Ascending aorta (tissue), 2 donors: ENCODE measurements around the gene NUMBL. TPM values are rescaled to one million over a fixed set of nuclear protein-coding genes. Genes with fewer than 3 reads are reported as not detected.

Experiments
- DNase-seq, 2 donors: peaks; one replicate each; pipeline ENCODE4 v3.0.0-alpha.2; 2019; ENCODE audit warnings: low spot score in 2 of 2
- H3K27ac ChIP-seq, 2 donors: fragments of 200-600 bp; sonication (generic); one replicate each; pipeline ENCODE4 v1.5.1; 2016 to 2017; ENCODE audit warnings: mild to moderate bottlenecking in 1 of 2
- H3K27me3 ChIP-seq: fragments of 200-600 bp; sonication (generic); one replicate; pipeline ENCODE4 v1.5.1; 2017
- H3K36me3 ChIP-seq, 2 donors: fragments of 200-600 bp; sonication (generic); one replicate each; pipeline ENCODE4 v1.5.1; 2016
- H3K4me1 ChIP-seq, 2 donors: fragments of 200-600 bp; sonication (generic); one replicate each; pipeline ENCODE4 v1.5.1; 2016 to 2017; ENCODE audit warnings: mild to moderate bottlenecking in 1 of 2
- H3K4me3 ChIP-seq, 2 donors: fragments of 200-600 bp; sonication (generic); one replicate each; pipeline ENCODE4 v1.5.1; 2016 to 2017; ENCODE audit warnings: mild to moderate bottlenecking in 1 of 2
- H3K9me3 ChIP-seq, 2 donors: fragments of 200-600 bp; sonication (generic); one replicate each; pipeline ENCODE4 v1.5.1; 2016
- intact Hi-C: fragments of 100-400 bp; cut with DNase I; formaldehyde crosslinking; loops from one replicate; pipeline ENCODE4 v1.15.1; 2023
- total RNA-seq: library from RNA; depleted of rRNA; stranded (reverse); fragments of >200 nt; gene quantifications from one replicate; pipeline ENCODE4 v1.1.0, GENCODE V29; 2016
- TF ChIP-seq, protein P1 (sequence below), 3 experiments: fragments of 200-600 bp in 2 of 3; fragments of 450-650 bp in 1 of 3; sonication (generic) in 2 of 3; IDR thresholded peaks; one replicate each; pipeline ENCODE4 v1.5.1; 2016 to 2019; ENCODE audit warnings: antibody characterized with exemption in 3 of 3, mild to moderate bottlenecking in 1 of 3, moderate library complexity in 1 of 3

NUMBL gene
- total RNA-seq, 1 donor from 2014 or later = 360 TPM

DNA sequence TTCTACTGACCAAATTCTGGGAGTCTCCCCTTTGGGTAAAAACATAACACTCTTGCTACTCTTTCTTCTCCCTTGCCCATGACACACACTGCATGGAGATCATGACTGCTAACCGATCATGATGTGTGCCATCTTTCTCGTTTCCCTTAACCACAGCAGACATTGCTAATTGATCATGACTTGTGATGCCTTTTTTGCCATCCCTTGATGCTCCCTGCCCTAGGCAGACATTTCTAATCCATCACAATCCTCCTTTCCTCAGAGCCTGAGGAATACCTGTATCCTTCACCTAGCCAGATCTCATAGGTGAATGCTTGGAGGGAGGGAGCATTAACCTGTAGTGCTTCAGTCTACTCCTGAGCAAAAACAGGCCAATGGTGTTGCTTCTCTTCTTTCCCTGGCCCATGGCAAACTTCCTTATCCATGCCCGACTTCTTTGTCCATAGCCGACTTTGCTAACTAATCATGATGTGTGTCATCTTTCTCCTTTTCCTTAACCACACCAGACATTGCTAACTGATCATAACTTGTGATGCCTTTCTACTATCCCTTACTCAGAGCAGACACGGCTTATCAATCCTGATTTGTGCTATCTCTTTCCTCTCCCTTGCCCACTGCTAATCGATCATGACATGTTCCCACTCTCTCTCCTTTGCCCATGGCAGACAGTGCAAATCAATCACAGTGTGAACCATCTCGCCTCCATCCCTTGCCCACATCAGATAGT lies 17.7 kb downstream of the NUMBL start:
- H3K27ac ChIP-seq = no peak overlapping the region
- TF ChIP-seq, protein P1, sequence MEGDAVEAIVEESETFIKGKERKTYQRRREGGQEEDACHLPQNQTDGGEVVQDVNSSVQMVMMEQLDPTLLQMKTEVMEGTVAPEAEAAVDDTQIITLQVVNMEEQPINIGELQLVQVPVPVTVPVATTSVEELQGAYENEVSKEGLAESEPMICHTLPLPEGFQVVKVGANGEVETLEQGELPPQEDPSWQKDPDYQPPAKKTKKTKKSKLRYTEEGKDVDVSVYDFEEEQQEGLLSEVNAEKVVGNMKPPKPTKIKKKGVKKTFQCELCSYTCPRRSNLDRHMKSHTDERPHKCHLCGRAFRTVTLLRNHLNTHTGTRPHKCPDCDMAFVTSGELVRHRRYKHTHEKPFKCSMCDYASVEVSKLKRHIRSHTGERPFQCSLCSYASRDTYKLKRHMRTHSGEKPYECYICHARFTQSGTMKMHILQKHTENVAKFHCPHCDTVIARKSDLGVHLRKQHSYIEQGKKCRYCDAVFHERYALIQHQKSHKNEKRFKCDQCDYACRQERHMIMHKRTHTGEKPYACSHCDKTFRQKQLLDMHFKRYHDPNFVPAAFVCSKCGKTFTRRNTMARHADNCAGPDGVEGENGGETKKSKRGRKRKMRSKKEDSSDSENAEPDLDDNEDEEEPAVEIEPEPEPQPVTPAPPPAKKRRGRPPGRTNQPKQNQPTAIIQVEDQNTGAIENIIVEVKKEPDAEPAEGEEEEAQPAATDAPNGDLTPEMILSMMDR (IDR thresholded peaks at IDR 0.05) = no peak
- no peak for DNase-seq
- H3K4me1 ChIP-seq = no peaks in the 10 kb centered on the region
- intact Hi-C loops = no loop called here
- H3K27me3 ChIP-seq = no peaks in the 10 kb centered on the region
- H3K9me3 ChIP-seq = no peaks in the 10 kb centered on the region
- H3K36me3 ChIP-seq = peaks cover 92 to 98% of the 10 kb centered on the region in 2 donors
- H3K4me3 ChIP-seq = no peak overlapping the region

- Histone ChIP-seq H3K27me3 (no peaks in the 10 kb centered on the region), H3K4me3 (no peak overlapping the region), H3K4me1 (no peaks in the 10 kb centered on the region), H3K27ac (no peak overlapping the region), H3K36me3 (peaks cover 92 to 98% of the 10 kb centered on the region in 2 donors), H3K9me3 (no peaks in the 10 kb centered on the region)
- no peak for DNase-seq
- TF ChIP-seq, protein P1 (IDR thresholded peaks at IDR 0.05) = no peak
- intact Hi-C loops = no loop called here
These were observed 18.4 kb downstream of the NUMBL start for GRCh38 chr19:40672038-40672437.

DNA sequence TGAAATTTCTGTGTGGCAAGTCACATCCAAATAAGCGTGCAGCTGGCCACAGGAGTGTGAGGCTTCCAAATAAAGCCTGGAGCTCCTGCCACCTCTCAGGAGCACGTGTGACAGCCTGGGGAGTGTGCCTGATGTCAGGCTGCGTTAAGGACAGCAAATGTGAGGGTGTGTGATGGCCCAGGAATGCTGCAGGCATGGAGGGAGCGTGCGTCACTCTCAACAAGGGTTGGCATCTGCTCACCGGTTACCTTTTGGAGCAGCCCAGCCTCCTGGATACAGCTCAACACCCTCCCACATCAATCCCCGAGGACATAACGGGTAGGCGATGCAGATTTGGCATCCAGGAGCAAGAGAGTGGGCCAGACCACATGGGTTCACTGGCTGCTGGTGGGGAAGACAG lies 19.0 kb downstream of the NUMBL start:
- DNase-seq = no peak
- H3K4me3 ChIP-seq = no peak overlapping the region
- no peaks in the 10 kb centered on the region for H3K27me3 ChIP-seq
- H3K4me1 ChIP-seq = no peaks in the 10 kb centered on the region
- H3K36me3 ChIP-seq = peaks cover 88 to 95% of the 10 kb centered on the region in 2 donors
- intact Hi-C loops = no loop called here
- H3K27ac ChIP-seq = no peak overlapping the region
- no peaks in the 10 kb centered on the region for H3K9me3 ChIP-seq
- TF ChIP-seq, protein P1 (IDR thresholded peaks at IDR 0.05) = no peak

GRCh38 chr19:40668991-40669614 lies 21.3 kb downstream of the NUMBL start:
- intact Hi-C loops = loop anchor here (10.0 kb wide), 1 partner anchor 596 kb away; the partner anchor contains the start of gene HNRNPUL1
- TF ChIP-seq, protein P1 (IDR thresholded peaks at IDR 0.05) = no peak
- peaks cover 0 to 4% of the 10 kb centered on the region in 2 donors for H3K4me1 ChIP-seq
- H3K27me3 ChIP-seq = no peaks in the 10 kb centered on the region
- H3K27ac ChIP-seq = no peak overlapping the region
- no peak for DNase-seq
- no peak overlapping the region for H3K4me3 ChIP-seq
- peaks cover 66 to 74% of the 10 kb centered on the region in 2 donors for H3K36me3 ChIP-seq
- no peaks in the 10 kb centered on the region for H3K9me3 ChIP-seq

GRCh38 chr19:40667602-40668001 lies 22.8 kb downstream of the NUMBL start:
- Histone ChIP-seq H3K36me3 (peaks cover 51 to 59% of the 10 kb centered on the region in 2 donors), H3K27me3 (no peaks in the 10 kb centered on the region), H3K4me1 (peaks cover 3 to 13% of the 10 kb centered on the region in 2 donors), H3K9me3 (no peaks in the 10 kb centered on the region), H3K4me3 (no peak overlapping the region), H3K27ac (no peak overlapping the region)
- TF ChIP-seq, protein P1 (IDR thresholded peaks at IDR 0.05) = no peak
- intact Hi-C loops = loop anchor here (10.0 kb wide), 1 partner anchor 597 kb away; the partner anchor contains the start of gene HNRNPUL1
- DNase-seq = no peak
